Gastroesophageal sphincter (tissue), 3 donors: ENCODE data around the gene ZEB1.

Experiments used
- POLR2A ChIP-seq, 2 donors: fragments of 450-650 bp; IDR thresholded peaks; one replicate each; pipeline ENCODE4 v1.6.1; 2017; ENCODE audit warnings: antibody characterized with exemption in 2 of 2, mild to moderate bottlenecking in 2 of 2, moderate library complexity in 1 of 2
- POLR2AphosphoS5 ChIP-seq: sonication (generic); formaldehyde crosslinking; IDR thresholded peaks from one replicate; pipeline ENCODE4 v1.6.1; 2017; ENCODE audit warnings: antibody characterized with exemption
- TF ChIP-seq, protein P1 (sequence below), 4 experiments: fragments of 200-600 bp in 2 of 4; fragments of 450-650 bp in 2 of 4; sonication (generic) in 1 of 4; IDR thresholded peaks; one replicate each; pipeline ENCODE4 v1.5.1; 2017 to 2019; ENCODE audit warnings: antibody characterized with exemption in 4 of 4, mild to moderate bottlenecking in 2 of 4, moderate library complexity in 2 of 4

DNA sequence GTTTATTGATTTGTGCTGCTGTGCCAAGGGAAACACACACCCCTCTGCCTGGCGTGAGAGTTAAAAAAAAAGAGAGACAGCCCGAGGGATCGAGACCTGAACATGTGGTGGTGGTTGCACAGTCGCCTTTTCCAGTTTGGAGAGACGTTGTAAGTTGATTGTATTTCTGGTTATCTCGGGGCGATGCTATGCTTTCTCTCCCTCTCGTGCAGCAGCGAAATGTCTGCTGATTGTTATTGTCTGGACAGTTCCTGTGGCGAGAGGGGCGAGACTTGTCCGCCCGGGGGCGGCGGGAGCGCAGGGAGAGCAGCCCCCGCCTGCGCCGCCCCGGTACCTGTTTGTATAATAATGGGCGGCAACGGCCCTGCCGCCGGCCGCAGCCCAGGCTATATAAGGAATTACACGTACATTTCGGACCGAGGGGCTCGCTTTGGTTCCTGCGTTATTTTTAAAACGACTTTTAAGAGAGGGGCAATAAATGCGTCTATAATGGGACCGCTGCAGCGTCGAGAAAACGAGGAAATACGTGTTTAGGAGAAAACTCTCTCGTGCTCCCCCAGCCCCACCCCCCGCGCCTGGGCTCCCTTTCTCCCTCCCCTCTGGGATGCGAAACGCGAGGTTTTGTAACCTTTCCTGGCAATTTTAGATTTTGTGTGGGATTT lies 1.7 kb downstream of the ZEB1 start:
- TF ChIP-seq, protein P1, sequence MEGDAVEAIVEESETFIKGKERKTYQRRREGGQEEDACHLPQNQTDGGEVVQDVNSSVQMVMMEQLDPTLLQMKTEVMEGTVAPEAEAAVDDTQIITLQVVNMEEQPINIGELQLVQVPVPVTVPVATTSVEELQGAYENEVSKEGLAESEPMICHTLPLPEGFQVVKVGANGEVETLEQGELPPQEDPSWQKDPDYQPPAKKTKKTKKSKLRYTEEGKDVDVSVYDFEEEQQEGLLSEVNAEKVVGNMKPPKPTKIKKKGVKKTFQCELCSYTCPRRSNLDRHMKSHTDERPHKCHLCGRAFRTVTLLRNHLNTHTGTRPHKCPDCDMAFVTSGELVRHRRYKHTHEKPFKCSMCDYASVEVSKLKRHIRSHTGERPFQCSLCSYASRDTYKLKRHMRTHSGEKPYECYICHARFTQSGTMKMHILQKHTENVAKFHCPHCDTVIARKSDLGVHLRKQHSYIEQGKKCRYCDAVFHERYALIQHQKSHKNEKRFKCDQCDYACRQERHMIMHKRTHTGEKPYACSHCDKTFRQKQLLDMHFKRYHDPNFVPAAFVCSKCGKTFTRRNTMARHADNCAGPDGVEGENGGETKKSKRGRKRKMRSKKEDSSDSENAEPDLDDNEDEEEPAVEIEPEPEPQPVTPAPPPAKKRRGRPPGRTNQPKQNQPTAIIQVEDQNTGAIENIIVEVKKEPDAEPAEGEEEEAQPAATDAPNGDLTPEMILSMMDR (IDR thresholded peaks at IDR 0.05), result peak in 2 of 4 experiments; percentile 31 to 33
- TF ChIP-seq POLR2A (IDR thresholded peaks at IDR 0.05) (peak in 1 of 2 donors; percentile 19), POLR2AphosphoS5 (peak; percentile 15)
